ENCODE measurements around the gene TNFRSF4.
"Not testable (repeated sequence)": the region's sequence is repeated elsewhere in the genome, so short reads cannot be mapped to it uniquely, and the experiment has no call there.

TNFRSF4 gene

GRCh38 chr1:1198423-1199140 is 15.4 kb downstream of the TNFRSF4 start:
- Histone ChIP-seq H3K4me3 (ENCODE audit: insufficient read length, low read depth) (no peak overlapping the region), H3K27me3 (ENCODE audit: insufficient read depth, insufficient read length) (no peaks in the 10 kb centered on the region), H3K9me3 (ENCODE audit: insufficient read depth, low read length) (0 out of 2 replicates have a peak, but pooled peaks cover 3% of the 10 kb centered on the region), H3K4me1 (ENCODE audit: insufficient read depth, insufficient read length) (no peaks in the 10 kb centered on the region), H3K9ac (ENCODE audit: insufficient read length, low read depth) (no peak overlapping the region), H3K36me3 (ENCODE audit: insufficient read depth, insufficient read length, low read length) (no peaks in the 10 kb centered on the region)
- DNase-seq (ENCODE audit: low read depth, low spot score): no peak
- TF ChIP-seq ZNF274 (IDR thresholded peaks at IDR 0.05; ENCODE audit: low read depth, low read length): no peak

GRCh38 chr1:1197551-1198422 is 16.2 kb downstream of the TNFRSF4 start:
- 0 out of 2 replicates have a peak, but pooled peaks cover 3% of the 10 kb centered on the region for H3K9me3 ChIP-seq (ENCODE audit: insufficient read depth, low read length)
- H3K36me3 ChIP-seq (ENCODE audit: insufficient read depth, insufficient read length, low read length): no peaks in the 10 kb centered on the region
- TF ChIP-seq YY1 (IDR thresholded peaks at IDR 0.05; ENCODE audit: insufficient read depth, insufficient read length) (no peak), SUZ12 (IDR thresholded peaks at IDR 0.05; ENCODE audit: extremely low read depth, insufficient read depth, insufficient read length) (no peak), ZNF274 (IDR thresholded peaks at IDR 0.05; ENCODE audit: low read depth, low read length) (no peak)
- no peak overlapping the region for H3K9ac ChIP-seq (ENCODE audit: insufficient read length, low read depth)
- H3K27me3 ChIP-seq (ENCODE audit: insufficient read depth, insufficient read length): no peaks in the 10 kb centered on the region
- no peak overlapping the region for H3K4me3 ChIP-seq (ENCODE audit: insufficient read length, low read depth)
- no peaks in the 10 kb centered on the region for H3K4me1 ChIP-seq (ENCODE audit: insufficient read depth, insufficient read length)
- no peak for DNase-seq (ENCODE audit: low read depth, low spot score)

- Histone ChIP-seq H3K27me3 (ENCODE audit: insufficient read depth, insufficient read length) (no peaks in the 10 kb centered on the region), H3K9ac (ENCODE audit: insufficient read length, low read depth) (no peak overlapping the region), H3K9me3 (ENCODE audit: insufficient read depth, low read length) (peaks cover 6% of the 10 kb centered on the region; the same call in 1 of the 2 replicates), H3K36me3 (ENCODE audit: insufficient read depth, insufficient read length, low read length) (no peaks in the 10 kb centered on the region), H3K4me1 (ENCODE audit: insufficient read depth, insufficient read length) (no peaks in the 10 kb centered on the region), H3K4me3 (ENCODE audit: insufficient read length, low read depth) (no peak overlapping the region)
- TF ChIP-seq YY1 (IDR thresholded peaks at IDR 0.05; ENCODE audit: insufficient read depth, insufficient read length) (no peak), SUZ12 (IDR thresholded peaks at IDR 0.05; ENCODE audit: extremely low read depth, insufficient read depth, insufficient read length) (no peak), ZNF274 (IDR thresholded peaks at IDR 0.05; ENCODE audit: low read depth, low read length) (no peak)
- DNase-seq (ENCODE audit: low read depth, low spot score): no peak
Measured at GRCh38 chr1:1197188-1197500, 16.8 kb downstream of the TNFRSF4 start.

GRCh38 chr1:1196431-1197187 is 17.3 kb downstream of the TNFRSF4 start:
- DNase-seq (ENCODE audit: low read depth, low spot score): no peak
- H3K9me3 ChIP-seq (ENCODE audit: insufficient read depth, low read length): peaks cover 11% of the 10 kb centered on the region; the same call in 1 of the 2 replicates
- no peaks in the 10 kb centered on the region for H3K36me3 ChIP-seq (ENCODE audit: insufficient read depth, insufficient read length, low read length)
- H3K27me3 ChIP-seq (ENCODE audit: insufficient read depth, insufficient read length): no peaks in the 10 kb centered on the region
- no peak overlapping the region for H3K4me3 ChIP-seq (ENCODE audit: insufficient read length, low read depth)
- H3K9ac ChIP-seq (ENCODE audit: insufficient read length, low read depth): no peak overlapping the region
- TF ChIP-seq ZNF274 (IDR thresholded peaks at IDR 0.05; ENCODE audit: low read depth, low read length) (no peak), YY1 (IDR thresholded peaks at IDR 0.05; ENCODE audit: insufficient read depth, insufficient read length) (no peak), SUZ12 (IDR thresholded peaks at IDR 0.05; ENCODE audit: extremely low read depth, insufficient read depth, insufficient read length) (no peak)
- H3K4me1 ChIP-seq (ENCODE audit: insufficient read depth, insufficient read length): no peaks in the 10 kb centered on the region

- H3K9ac ChIP-seq (ENCODE audit: insufficient read length, low read depth); H3K27me3 ChIP-seq (ENCODE audit: insufficient read depth, insufficient read length); H3K4me3 ChIP-seq (ENCODE audit: insufficient read length, low read depth); H3K4me1 ChIP-seq (ENCODE audit: insufficient read depth, insufficient read length); H3K36me3 ChIP-seq (ENCODE audit: insufficient read depth, insufficient read length, low read length); DNase-seq (ENCODE audit: low read depth, low spot score): not testable (repeated sequence)
- H3K9me3 ChIP-seq (ENCODE audit: insufficient read depth, low read length): peaks cover 15% of the 10 kb centered on the region; the same call in 1 of the 2 replicates
Measured at GRCh38 chr1:1195726-1196125, 18.2 kb downstream of the TNFRSF4 start.

GRCh38 chr1:1194723-1195122 is 19.2 kb downstream of the TNFRSF4 start:
- Histone ChIP-seq H3K9ac (ENCODE audit: insufficient read length, low read depth) (no peak overlapping the region), H3K4me1 (ENCODE audit: insufficient read depth, insufficient read length) (no peaks in the 10 kb centered on the region), H3K9me3 (ENCODE audit: insufficient read depth, low read length) (peaks cover 15% of the 10 kb centered on the region; the same call in 1 of the 2 replicates), H3K36me3 (ENCODE audit: insufficient read depth, insufficient read length, low read length) (no peaks in the 10 kb centered on the region), H3K27me3 (ENCODE audit: insufficient read depth, insufficient read length) (no peaks in the 10 kb centered on the region), H3K4me3 (ENCODE audit: insufficient read length, low read depth) (no peak overlapping the region)
- TF ChIP-seq SUZ12 (IDR thresholded peaks at IDR 0.05; ENCODE audit: extremely low read depth, insufficient read depth, insufficient read length): no peak
- TF ChIP-seq ZNF274 (IDR thresholded peaks at IDR 0.05; ENCODE audit: low read depth, low read length): no peak
- TF ChIP-seq YY1 (IDR thresholded peaks at IDR 0.05; ENCODE audit: insufficient read depth, insufficient read length): no peak
- DNase-seq (ENCODE audit: low read depth, low spot score): no peak

GRCh38 chr1:1191734-1192133 is 22.2 kb downstream of the TNFRSF4 start:
- Histone ChIP-seq H3K4me1 (ENCODE audit: insufficient read depth, insufficient read length) (no peaks in the 10 kb centered on the region), H3K4me3 (ENCODE audit: insufficient read length, low read depth) (no peak overlapping the region), H3K9ac (ENCODE audit: insufficient read length, low read depth) (no peak overlapping the region), H3K9me3 (ENCODE audit: insufficient read depth, low read length) (peaks cover 15% of the 10 kb centered on the region; the same call in 1 of the 2 replicates), H3K36me3 (ENCODE audit: insufficient read depth, insufficient read length, low read length) (no peaks in the 10 kb centered on the region), H3K27me3 (ENCODE audit: insufficient read depth, insufficient read length) (no peaks in the 10 kb centered on the region)
- no peak for DNase-seq (ENCODE audit: low read depth, low spot score)
- no peak for TF ChIP-seq YY1 (IDR thresholded peaks at IDR 0.05; ENCODE audit: insufficient read depth, insufficient read length)
- no peak for TF ChIP-seq SUZ12 (IDR thresholded peaks at IDR 0.05; ENCODE audit: extremely low read depth, insufficient read depth, insufficient read length)
- TF ChIP-seq ZNF274 (IDR thresholded peaks at IDR 0.05; ENCODE audit: low read depth, low read length): no peak
